Placental epithelial cell (primary cell): Measurements from ENCODE around the gene CACNA1D. TPM values are rescaled to one million over a fixed set of nuclear protein-coding genes. Genes with fewer than 3 reads are reported as not detected.

Experiments
- small RNA-seq: library from RNA; depleted of rRNA; stranded (forward); fragments of <200 nt; gene quantifications from one replicate; pipeline ENCODE3, GENCODE V24; 2012
- total RNA-seq: library from RNA; depleted of rRNA; stranded (reverse); fragments of >200 nt; gene quantifications from 2 replicates; pipeline ENCODE4 v1.2.3, GENCODE V29; 2012

The CACNA1D gene
- 0.11 TPM in 1 of 2 replicates, not detected in the other for total RNA-seq

DNA sequence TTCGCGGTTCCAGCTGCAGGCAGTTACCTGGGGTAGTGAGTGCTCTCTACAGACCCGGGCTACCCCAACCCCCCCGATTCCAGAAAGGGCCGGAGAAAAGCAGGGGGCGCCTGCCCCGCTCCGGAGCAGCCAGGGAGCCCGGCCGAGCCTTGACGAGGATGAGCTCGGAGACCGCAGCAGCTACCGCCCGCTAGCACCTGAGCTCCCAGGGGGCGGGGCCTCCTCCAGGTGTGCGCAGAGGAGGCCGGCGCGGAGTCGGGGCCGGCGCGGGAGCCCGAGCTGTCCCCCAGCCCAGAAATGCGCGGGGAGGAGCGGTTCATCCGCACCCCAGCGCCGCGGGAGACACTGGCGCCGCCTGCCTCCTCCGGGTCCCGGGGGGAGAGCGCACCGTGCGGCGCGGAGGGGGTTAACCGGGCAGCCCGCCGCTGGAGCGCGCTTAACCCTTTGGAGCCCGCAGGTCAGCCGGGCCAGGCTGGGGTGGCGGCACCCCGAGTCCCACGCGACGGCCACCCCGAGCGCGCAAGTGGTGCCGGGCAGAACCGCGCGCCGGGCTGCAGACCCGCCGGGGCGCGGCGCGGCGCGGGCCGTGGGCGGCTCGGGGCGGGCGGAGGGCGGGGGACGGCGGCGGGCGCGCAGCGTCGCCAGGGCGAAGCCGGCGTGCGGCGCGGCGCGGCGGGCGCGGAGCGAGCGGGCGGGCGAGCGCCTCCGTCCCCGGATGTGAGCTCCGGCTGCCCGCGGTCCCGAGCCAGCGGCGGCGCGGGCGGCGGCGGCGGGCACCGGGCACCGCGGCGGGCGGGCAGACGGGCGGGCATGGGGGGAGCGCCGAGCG is at the start of gene CACNA1D:
TSS of gene CACNA1D (plus strand) at position 649 of the 829 bp plus-strand sequence. CDS start 556 bp downstream, outside the sequence.

DNA sequence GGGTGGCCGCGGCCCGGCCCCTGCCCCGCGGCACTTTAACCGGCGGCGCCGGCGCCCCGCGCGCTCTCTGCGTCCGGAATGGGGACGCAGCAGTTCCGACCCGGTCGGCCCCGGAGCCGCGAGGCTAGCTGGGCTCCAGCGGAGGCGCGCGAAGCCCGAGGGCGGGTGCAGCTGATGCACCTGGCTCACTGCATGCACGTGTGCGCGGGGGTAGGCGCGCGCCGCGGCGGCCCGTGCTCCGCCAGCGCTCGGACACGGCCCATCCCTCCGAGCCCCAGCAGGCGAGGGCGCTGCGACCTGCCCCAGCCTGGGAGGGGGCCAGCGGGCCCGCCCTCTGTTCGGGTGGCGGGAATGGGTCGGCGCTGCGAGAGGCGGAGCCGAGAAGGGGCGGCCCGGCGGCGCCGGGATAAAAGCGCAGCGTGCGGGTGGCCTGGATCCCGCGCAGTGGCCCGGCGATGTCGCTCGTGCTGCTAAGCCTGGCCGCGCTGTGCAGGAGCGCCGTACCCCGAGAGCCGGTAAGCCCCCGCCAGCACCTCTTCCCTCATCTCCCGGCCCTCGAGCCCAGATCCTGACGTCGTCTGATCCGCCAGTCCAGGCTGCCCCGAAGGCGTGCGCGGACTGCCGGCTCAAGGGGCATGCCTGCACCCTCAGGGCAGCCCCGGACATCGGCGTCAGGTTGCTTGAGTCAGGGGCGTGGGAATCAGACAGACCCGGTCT is 351.9 kb downstream of the CACNA1D start, which contains the start of the genes CHDH and IL17RB:
TSS of gene CHDH (minus strand) at position 286 of the 717 bp plus-strand sequence. CDS start 22,411 bp downstream, outside the sequence.
TSS of gene IL17RB (plus strand) at position 435 of the 717 bp plus-strand sequence. CDS start at position 456, 21 bp downstream.

Small RNAs within 50 kb of the gene (small RNA-seq; reads per million reads assigned to genes)
- gene AC012467.1 (not detected), gene RF00154 (4.8 reads per million, percentile 91 among the genes with 10 or more reads in this experiment)

Other genes with a start within 250 kb of the CACNA1D start
- 501 and 757 TPM in 2 replicates for gene TKT, start 238.6 kb upstream of the CACNA1D start, total RNA-seq
- gene DCP1A, start 147.1 kb upstream of the CACNA1D start, total RNA-seq = 11.8 and 15.2 TPM in 2 replicates